ENCODE data around the gene CYP1B1.
A peak's percentile ranks its signal among the peaks of the same experiment; 100 is the strongest.
"Not testable (repeated sequence)": the region's sequence is repeated elsewhere in the genome, so short reads cannot be mapped to it uniquely, and the experiment has no call there.

CYP1B1 gene

GRCh38 chr2:38120264-38120592 is 44.3 kb upstream of the CYP1B1 start:
- Histone ChIP-seq H3K4me1 (no peaks in the 10 kb centered on the region), H3K36me3 (no peaks in the 10 kb centered on the region), H3K27me3 (no peaks in the 10 kb centered on the region), H3K4me3 (ENCODE audit: low read depth, low read length) (no peak overlapping the region), H3K9me3 (no peaks in the 10 kb centered on the region)
- no peak for DNase-seq
- TF ChIP-seq, protein P1, sequence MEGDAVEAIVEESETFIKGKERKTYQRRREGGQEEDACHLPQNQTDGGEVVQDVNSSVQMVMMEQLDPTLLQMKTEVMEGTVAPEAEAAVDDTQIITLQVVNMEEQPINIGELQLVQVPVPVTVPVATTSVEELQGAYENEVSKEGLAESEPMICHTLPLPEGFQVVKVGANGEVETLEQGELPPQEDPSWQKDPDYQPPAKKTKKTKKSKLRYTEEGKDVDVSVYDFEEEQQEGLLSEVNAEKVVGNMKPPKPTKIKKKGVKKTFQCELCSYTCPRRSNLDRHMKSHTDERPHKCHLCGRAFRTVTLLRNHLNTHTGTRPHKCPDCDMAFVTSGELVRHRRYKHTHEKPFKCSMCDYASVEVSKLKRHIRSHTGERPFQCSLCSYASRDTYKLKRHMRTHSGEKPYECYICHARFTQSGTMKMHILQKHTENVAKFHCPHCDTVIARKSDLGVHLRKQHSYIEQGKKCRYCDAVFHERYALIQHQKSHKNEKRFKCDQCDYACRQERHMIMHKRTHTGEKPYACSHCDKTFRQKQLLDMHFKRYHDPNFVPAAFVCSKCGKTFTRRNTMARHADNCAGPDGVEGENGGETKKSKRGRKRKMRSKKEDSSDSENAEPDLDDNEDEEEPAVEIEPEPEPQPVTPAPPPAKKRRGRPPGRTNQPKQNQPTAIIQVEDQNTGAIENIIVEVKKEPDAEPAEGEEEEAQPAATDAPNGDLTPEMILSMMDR (IDR thresholded peaks at IDR 0.05; ENCODE audit: low read depth, low read length) = no peak

DNA sequence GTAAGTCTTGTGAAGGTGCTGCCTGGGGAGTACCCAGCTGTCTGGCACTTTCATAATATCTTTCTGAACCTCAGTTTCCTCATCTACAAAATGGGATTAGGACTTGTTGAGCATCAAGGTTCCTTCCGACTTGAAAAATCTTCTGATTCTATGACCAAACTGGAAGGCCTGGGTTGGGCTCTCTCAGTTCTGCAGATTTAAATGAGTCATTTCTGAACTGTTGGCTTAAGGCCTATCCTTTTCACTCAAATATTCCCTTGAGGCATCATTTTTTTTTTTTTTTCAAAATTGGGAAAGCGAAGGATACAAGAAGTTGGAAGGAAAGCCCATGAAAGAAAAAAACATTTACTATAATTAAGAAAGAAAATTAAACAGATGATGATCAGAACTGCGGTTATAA is 40.8 kb upstream of the CYP1B1 start:
- TF ChIP-seq, protein P1 (IDR thresholded peaks at IDR 0.05; ENCODE audit: low read depth, low read length) = no peak
- Histone ChIP-seq H3K4me1 (no peaks in the 10 kb centered on the region), H3K36me3 (no peaks in the 10 kb centered on the region), H3K9me3 (no peaks in the 10 kb centered on the region), H3K4me3 (ENCODE audit: low read depth, low read length) (no peak overlapping the region), H3K27me3 (no peaks in the 10 kb centered on the region)
- no peak for DNase-seq

DNA sequence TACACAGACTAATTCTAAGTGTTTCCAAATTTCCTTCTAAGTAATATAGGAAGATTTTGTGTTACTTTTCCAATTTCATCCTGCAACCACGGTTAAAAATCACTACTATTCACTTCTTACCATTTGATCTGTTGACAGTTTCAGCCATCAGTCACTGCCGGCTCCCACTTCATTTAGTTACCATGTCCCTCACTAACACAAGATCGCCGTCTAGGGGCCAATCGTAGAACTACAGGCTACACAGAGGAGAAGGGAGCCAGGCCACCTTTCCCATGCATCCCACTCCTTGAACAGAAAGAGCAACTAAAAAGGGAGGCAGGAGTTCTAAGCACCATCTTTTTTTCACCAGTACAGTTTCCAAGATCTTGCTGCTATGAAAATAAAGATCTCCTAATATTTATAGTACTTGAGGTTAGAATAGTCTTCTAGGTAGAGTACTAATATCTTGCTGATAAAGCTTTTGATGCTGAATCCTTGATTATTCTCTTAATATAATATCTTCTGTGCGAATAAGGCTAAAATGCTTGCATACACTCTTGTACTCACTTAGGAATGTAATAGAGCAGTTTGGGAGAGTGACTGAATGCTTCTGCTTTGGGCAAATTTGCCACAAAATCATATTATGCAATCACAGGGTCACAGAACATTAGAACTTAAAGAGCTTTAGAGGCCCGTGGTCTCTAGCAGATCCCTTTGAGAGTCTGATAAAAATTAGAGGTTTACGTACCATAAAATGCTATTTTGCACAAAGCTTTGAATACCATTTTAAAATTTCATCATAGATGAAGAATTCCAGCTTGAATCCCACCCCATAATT is 39.5 kb upstream of the CYP1B1 start:
- H3K36me3 ChIP-seq = no peaks in the 10 kb centered on the region
- TF ChIP-seq, protein P1 (IDR thresholded peaks at IDR 0.05; ENCODE audit: low read depth, low read length) = peak; percentile 100
- no peaks in the 10 kb centered on the region for H3K27me3 ChIP-seq
- H3K4me1 ChIP-seq = no peaks in the 10 kb centered on the region
- H3K4me3 ChIP-seq (ENCODE audit: low read depth, low read length) = no peak overlapping the region
- peak; percentile 87 for DNase-seq
- H3K9me3 ChIP-seq = no peaks in the 10 kb centered on the region

GRCh38 chr2:38113981-38114708 is 38.2 kb upstream of the CYP1B1 start:
- TF ChIP-seq, protein P1 (IDR thresholded peaks at IDR 0.05; ENCODE audit: low read depth, low read length) = no peak
- no peaks in the 10 kb centered on the region for H3K36me3 ChIP-seq
- no peak overlapping the region for H3K4me3 ChIP-seq (ENCODE audit: low read depth, low read length)
- no peak for DNase-seq
- no peaks in the 10 kb centered on the region for H3K27me3 ChIP-seq
- no peaks in the 10 kb centered on the region for H3K4me1 ChIP-seq
- H3K9me3 ChIP-seq = no peaks in the 10 kb centered on the region

DNA sequence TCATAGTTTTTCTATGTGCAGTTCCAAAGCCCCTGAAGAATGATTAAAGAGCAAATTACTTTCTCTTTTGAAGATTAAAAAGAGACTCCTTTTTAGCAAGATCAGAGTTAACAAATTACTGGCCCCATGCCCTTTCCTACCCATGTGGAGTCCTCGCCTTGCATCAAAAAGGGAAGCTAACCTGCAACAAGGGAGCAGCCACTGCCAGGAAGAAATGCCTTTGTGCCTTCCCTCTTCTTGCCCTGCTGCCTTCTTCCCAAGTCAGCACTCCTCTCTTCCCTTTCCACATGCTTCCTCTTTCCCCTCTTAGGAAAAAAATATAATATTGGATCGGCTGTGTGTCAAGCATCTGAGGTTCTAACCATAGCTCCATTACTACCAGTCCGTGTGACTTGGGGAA is 37.1 kb upstream of the CYP1B1 start:
- Histone ChIP-seq H3K4me1 (no peaks in the 10 kb centered on the region), H3K9me3 (no peaks in the 10 kb centered on the region), H3K4me3 (ENCODE audit: low read depth, low read length) (no peak overlapping the region), H3K36me3 (no peaks in the 10 kb centered on the region), H3K27me3 (no peaks in the 10 kb centered on the region)
- TF ChIP-seq, protein P1 (IDR thresholded peaks at IDR 0.05; ENCODE audit: low read depth, low read length) = no peak
- no peak for DNase-seq

DNA sequence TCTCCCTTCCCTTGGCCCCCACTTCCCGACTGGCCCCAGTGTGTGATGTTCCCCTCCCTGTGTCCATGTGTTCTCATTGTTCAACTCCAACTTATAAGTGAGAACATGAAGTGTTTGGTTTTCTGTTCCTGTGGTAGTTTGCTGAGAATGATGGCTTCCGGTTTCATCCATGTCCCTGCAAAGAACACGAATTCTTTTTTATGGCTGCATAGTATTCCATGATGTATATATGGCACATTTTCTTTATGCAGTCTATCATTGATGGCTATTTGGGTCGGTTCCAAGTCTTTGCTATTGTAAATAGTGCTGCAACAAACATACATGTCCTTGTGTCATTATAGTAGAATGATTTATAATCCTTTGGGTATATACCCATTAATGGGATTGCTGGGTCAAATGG is 35.4 kb upstream of the CYP1B1 start:
- not testable (repeated sequence) for H3K27me3 ChIP-seq; H3K9me3 ChIP-seq; H3K36me3 ChIP-seq; H3K4me3 ChIP-seq (ENCODE audit: low read depth, low read length); DNase-seq; H3K4me1 ChIP-seq

All from BE2C (cell line).